Testis (tissue), 2 donors: ENCODE data around the gene REP15.

Experiments used
- POLR2A ChIP-seq: fragments of 450-650 bp; IDR thresholded peaks from one replicate; pipeline ENCODE4 v1.6.1; 2017; ENCODE audit warnings: antibody characterized with exemption, mild to moderate bottlenecking, moderate library complexity
- TF ChIP-seq, protein P1 (sequence below), 3 experiments: fragments of 450-650 bp in 2 of 3; fragments of 200-600 bp in 1 of 3; sonication (generic) in 1 of 3; IDR thresholded peaks; one replicate each; pipeline ENCODE4 v1.5.1; 2016 to 2019; ENCODE audit warnings: antibody characterized with exemption in 3 of 3, mild to moderate bottlenecking in 2 of 3, moderate library complexity in 1 of 3

DNA sequence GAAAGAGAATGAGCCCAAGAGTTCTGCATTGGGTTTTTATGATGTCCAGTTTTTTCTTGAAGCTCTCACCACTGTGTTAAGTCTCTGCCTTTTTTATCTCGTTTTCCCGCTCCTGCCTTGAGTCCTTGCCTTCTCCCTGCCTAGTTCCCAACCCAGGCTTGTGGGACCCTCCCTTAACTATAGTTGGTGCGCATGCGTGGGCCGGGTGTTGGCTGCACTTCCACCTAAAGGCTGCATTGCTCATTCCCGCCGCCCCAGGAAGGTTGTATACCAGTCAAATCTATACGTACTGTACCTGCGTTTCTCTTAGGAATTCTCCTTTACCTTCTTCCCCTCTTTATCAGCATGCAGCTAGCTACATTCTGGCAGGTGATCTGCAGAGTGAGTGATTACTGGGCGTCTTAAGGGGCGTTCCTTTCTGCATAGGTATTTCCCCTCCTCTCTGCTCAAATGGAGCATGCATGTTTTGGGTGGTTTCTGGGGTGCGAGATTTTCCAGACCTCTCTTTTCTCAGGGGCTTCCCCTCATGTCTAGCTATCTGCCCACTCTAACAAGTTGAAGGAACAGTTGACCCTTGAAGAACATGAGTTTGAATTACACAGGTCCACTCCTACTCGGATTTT, 6.6 kb upstream of the REP15 start:
- no peak for TF ChIP-seq POLR2A
- TF ChIP-seq, protein P1, sequence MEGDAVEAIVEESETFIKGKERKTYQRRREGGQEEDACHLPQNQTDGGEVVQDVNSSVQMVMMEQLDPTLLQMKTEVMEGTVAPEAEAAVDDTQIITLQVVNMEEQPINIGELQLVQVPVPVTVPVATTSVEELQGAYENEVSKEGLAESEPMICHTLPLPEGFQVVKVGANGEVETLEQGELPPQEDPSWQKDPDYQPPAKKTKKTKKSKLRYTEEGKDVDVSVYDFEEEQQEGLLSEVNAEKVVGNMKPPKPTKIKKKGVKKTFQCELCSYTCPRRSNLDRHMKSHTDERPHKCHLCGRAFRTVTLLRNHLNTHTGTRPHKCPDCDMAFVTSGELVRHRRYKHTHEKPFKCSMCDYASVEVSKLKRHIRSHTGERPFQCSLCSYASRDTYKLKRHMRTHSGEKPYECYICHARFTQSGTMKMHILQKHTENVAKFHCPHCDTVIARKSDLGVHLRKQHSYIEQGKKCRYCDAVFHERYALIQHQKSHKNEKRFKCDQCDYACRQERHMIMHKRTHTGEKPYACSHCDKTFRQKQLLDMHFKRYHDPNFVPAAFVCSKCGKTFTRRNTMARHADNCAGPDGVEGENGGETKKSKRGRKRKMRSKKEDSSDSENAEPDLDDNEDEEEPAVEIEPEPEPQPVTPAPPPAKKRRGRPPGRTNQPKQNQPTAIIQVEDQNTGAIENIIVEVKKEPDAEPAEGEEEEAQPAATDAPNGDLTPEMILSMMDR (IDR thresholded peaks at IDR 0.05) = no peak
